ENCODE measurements around the gene MICAL2.

MICAL2 gene

GRCh38 chr11:12118949-12119348 is 8.6 kb downstream of the MICAL2 start:
- DNase-seq, result no peak

GRCh38 chr11:12119502-12119901 is 9.1 kb downstream of the MICAL2 start:
- DNase-seq, result no peak

GRCh38 chr11:12120031-12121008 is 9.9 kb downstream of the MICAL2 start:
- no peak for DNase-seq

GRCh38 chr11:12121011-12121410 is 10.6 kb downstream of the MICAL2 start:
- DNase-seq, result no peak

- no peak for DNase-seq
Measured at GRCh38 chr11:12121517-12121916, 11.1 kb downstream of the MICAL2 start.

GRCh38 chr11:12122083-12122482 is 11.7 kb downstream of the MICAL2 start:
- no peak for DNase-seq

GRCh38 chr11:12123273-12123672 is 12.9 kb downstream of the MICAL2 start:
- no peak for DNase-seq

- no peak for DNase-seq
Measured at GRCh38 chr11:12123799-12124198, 13.4 kb downstream of the MICAL2 start.

- DNase-seq, result no peak
Measured at GRCh38 chr11:12124306-12124705, 13.9 kb downstream of the MICAL2 start.

- DNase-seq, result no peak
Measured at GRCh38 chr11:12125609-12126149, 15.3 kb downstream of the MICAL2 start.

- DNase-seq, result no peak
Measured at GRCh38 chr11:12126344-12127019, 16.1 kb downstream of the MICAL2 start.

- no peak for DNase-seq
Measured at GRCh38 chr11:12127206-12127898, 17.0 kb downstream of the MICAL2 start.

- no peak for DNase-seq
Measured at GRCh38 chr11:12128301-12128751, 17.9 kb downstream of the MICAL2 start.

GRCh38 chr11:12129227-12129626 is 18.8 kb downstream of the MICAL2 start:
- no peak for DNase-seq

- no peak for DNase-seq
Measured at GRCh38 chr11:12130180-12130980, 20.0 kb downstream of the MICAL2 start.

GRCh38 chr11:12131943-12132789 is 21.8 kb downstream of the MICAL2 start:
- DNase-seq, result no peak

- no peak for DNase-seq
Measured at GRCh38 chr11:12132790-12133145, 22.4 kb downstream of the MICAL2 start.

GRCh38 chr11:12133547-12134235 is 23.3 kb downstream of the MICAL2 start:
- DNase-seq, result no peak

GRCh38 chr11:12134236-12134585 is 23.8 kb downstream of the MICAL2 start:
- no peak for DNase-seq

GRCh38 chr11:12135185-12135584 is 24.8 kb downstream of the MICAL2 start:
- DNase-seq, result no peak
